GM21360 (cell line): ENCODE results near the gene ZP4.

Experiments used
- ATAC-seq: cut with Tn5 transposase; IDR thresholded peaks from one replicate; pipeline ENCODE4 v1.9.1; 2021; ENCODE audit warnings: mild to moderate bottlenecking, moderate library complexity; ENCODE audit not compliant: unreplicated experiment

The ZP4 gene

GRCh38 chr1:237890822-237891221, at the start of gene ZP4:
ZP4 (minus strand) TSS chr1:237890922; CDS start chr1:237890635, 287 bp downstream.
- ATAC-seq = no peak

GRCh38 chr1:237938553-237938952, 47.8 kb upstream of the ZP4 start:
- no peak for ATAC-seq

DNA sequence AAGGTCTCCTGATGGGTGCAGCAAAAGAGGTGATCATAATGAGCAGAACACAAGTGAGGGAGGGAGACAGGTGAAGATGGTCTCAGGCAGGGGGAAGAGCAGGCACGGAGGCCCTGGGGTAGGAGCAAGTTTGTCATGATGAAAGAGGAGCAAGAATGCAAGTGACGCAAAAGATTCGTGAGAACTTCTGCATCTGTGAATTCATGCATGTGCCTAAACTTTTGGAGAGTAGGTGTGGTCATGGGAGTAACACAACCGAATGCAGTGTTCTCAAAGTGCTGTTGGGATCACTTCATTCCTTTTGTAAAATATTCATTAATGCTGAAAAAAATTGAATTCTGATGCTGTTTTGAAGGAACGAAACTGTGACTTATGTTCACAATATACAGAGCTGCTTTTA, 47.3 kb upstream of the ZP4 start:
- ATAC-seq = no peak

DNA sequence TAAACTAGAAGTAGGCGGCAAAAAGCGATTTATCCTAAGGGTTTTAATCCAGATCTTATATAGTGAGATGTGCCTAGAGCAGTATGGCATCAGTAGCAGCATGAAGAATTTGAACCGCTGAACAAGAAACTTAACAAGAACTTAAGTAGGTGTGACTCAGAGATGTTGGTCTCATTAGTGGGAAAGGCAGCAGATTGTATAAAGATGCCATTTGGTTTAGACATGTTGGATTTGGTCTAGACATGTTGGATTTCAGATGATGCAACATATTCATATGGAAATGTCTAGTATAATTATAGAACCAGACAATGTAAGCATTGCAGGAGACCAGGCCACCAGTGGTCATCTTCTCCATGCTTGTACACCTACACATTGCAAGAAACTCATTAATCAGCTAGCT, 42.1 kb upstream of the ZP4 start:
- ATAC-seq = no peak

DNA sequence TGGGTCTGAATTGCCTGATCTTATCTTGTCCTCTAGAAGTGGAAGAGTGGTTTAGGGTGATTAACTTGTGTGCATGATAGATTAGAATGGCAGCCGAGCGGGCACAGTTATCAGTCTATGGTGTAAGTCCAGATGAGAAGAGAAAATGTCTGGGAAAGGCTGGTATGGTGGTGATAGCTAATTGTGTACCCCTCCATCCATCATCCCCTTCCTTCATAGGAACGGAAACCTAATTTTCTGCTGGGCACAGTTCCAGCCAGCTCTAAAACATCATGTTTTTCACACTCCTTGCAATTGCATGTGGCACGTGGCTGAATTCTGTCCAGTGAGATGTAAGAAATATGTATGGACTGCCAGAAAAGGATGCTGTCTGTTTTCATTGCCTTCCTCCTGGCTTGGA, 40.9 kb upstream of the ZP4 start:
- ATAC-seq = no peak

- no peak for ATAC-seq
Measured at GRCh38 chr1:237927198-237927597, 36.5 kb upstream of the ZP4 start.

- no peak for ATAC-seq
Measured at GRCh38 chr1:237921306-237921705, 30.6 kb upstream of the ZP4 start.

- no peak for ATAC-seq
Measured at GRCh38 chr1:237913345-237913744, 22.6 kb upstream of the ZP4 start.

- no peak for ATAC-seq
Measured at GRCh38 chr1:237911911-237912310, 21.2 kb upstream of the ZP4 start.

DNA sequence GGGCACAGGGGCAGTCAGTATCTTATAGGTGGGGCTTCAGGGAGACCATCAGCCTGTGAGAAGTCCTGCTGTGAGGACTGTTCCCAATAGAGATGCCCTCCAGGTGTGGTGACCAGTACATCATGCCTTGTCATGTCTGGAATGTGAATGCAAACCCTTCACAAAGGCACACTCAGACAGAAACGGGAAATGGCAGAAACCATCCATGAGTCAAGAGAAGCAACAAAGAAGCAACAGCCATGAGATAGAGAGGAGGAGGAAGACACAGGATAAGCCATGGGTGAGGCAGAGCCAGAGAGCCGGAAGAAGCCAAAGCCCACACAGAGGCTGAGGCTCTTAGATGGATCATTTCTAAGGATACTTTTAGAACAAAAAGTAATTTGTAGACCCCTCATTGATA, 20.1 kb upstream of the ZP4 start:
- ATAC-seq = no peak

- no peak for ATAC-seq
Measured at GRCh38 chr1:237903961-237904360, 13.2 kb upstream of the ZP4 start.

- no peak for ATAC-seq
Measured at GRCh38 chr1:237902960-237903743, 12.4 kb upstream of the ZP4 start.

DNA sequence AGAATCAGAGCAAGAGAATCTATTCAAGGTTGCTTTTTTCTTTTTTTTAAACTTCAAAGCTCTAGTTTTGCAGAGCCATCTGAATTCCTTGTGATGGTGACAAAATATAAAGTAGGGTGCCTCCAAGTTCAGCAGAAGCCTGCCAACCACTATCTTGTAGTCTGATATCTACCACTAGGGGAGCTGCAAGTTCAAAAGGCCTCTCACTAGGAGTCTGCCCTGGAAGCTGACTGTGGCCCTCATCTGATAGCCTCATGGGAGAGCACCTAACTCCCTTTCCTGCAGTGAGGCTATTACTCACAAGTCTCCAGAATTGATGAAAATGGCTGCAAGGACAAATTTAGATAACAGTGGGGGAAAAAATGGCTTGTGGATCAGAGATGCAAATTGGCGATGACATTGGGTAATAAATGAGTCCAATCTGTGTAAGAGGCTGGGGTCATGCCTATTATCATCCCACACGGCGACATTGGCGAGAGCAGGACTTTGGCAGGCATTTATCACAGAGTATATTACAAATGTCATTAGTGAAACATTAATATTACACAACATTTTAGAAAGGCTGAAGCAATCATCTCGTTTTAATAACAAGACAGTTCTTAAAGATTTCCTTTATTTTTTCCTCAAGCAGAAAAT, 10.7 kb upstream of the ZP4 start:
- ATAC-seq = no peak

DNA sequence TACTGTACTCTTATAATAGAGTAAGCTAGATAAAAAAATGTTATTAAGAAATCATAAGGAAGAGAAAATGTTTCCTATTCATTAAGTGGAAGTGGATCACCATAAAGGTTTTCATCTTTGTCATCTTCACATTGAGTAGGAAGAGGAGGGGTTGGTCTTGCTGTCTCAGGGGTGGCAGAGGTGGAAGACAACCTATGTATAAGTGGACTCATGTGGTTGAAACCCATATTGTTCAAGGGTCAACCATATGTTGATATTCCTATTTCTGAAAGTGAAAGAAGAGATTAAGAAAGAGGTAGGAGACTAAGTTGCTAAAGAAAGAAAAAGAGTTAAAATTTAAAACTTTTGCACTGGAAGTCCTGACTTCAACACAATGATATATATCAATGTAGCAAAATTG, 4.9 kb upstream of the ZP4 start:
- no peak for ATAC-seq

- ATAC-seq = no peak
Measured at GRCh38 chr1:237894131-237894530, 3.4 kb upstream of the ZP4 start.

- no peak for ATAC-seq
Measured at GRCh38 chr1:237891979-237892378, 1.3 kb upstream of the ZP4 start.

GRCh38 chr1:237891266-237891665, 544 bp upstream of the ZP4 start:
- ATAC-seq = no peak

DNA sequence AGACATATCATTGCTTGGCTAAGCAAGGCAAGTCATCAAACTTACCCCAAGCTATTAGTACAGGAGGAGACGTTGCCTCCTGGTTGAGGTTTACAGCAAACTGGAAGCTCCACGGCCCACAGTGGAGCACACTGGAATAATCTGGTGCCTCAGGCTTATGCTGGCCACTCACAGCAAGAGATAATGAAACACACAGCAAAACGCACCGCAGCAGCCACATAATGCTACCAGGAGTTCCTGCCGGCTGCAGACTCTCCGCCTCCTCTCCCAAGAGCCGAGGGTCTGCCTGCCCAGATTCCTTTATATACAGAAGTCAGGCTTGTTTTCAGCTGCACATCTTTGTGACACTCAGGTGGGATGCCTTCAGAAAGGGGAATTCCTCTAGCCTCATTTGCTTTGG, 306 bp downstream of the ZP4 start:
- ATAC-seq = no peak

GRCh38 chr1:237888143-237888542, 2.6 kb downstream of the ZP4 start:
- ATAC-seq = no peak

DNA sequence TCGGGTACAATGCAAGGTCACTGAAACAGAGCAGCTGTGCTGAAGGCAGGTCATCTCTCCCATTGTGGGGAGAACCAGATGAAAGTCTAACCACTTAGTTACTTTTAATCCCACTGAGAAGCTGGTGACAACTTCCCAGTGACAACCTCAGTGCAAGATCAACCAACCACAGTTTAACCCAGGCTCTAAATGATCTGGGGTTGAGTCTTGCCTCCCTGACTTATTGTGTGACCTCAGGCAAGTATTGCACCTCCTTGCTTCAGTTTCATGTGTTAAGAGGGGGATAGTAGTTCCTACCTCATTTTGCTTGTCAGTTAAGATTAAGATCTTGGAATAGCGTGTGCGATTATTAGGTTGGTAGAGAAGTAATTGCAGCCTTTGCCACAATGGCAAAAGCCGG, 3.2 kb downstream of the ZP4 start:
- no peak for ATAC-seq

DNA sequence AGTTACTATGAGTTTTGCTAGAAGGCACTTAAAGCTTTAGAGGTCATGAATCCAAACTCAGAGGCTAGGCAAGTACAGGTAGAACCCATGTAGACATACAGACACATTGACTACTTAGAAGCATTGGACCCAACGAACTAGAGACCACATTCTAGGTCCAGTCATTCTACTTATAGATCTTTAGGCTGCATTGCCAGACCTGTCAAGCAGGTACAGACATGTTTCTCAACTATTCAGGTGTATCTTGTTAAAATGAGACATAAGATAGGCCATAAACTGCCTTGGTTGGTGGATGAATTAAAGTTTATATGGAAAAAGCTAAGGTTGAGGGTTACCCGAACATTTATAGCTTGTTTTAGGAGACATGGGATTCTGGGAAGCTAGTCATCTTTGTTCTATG, 6.5 kb downstream of the ZP4 start:
- ATAC-seq = no peak

DNA sequence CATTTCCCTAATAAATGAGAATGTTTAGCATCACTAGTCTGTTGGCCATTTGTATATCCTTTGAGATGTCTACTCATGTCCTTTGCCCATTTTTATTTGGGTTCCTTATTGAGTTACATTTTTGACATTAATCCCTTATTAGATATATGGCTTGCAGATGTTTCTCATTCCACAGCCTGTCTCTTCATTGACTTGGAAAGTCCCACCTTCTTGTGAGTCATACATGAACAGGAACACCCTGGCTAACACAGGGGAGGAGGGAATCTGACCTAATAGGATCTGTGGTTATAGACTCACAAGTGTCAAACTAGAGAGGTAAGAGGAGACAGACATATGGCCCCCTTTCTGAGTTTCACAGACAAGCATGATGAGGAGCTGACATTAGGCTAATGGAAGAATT, 11.5 kb downstream of the ZP4 start:
- ATAC-seq = no peak

GRCh38 chr1:237878406-237878805, 12.3 kb downstream of the ZP4 start:
- ATAC-seq = no peak
